Trophoblast cell (in vitro differentiated cells and primary cell): Measurements from ENCODE around the gene MAGEA8.

Experiments used
- DNase-seq, 2 donors: peaks; one replicate each; pipeline ENCODE4 v3.0.0-alpha.2; 2016
- H2AFZ ChIP-seq: 2 replicates; pipeline ENCODE4 v1.6.1; 2013; ENCODE audit warnings: low read length, moderate library complexity, mild to moderate bottlenecking; ENCODE audit not compliant: insufficient read depth, poor library complexity
- H2AK5ac ChIP-seq: 2 replicates; pipeline ENCODE4 v1.6.1; 2013; ENCODE audit warnings: mild to moderate bottlenecking, low read length
- H2BK120ac ChIP-seq: 2 replicates; pipeline ENCODE4 v1.6.1; 2013; ENCODE audit warnings: low read length, mild to moderate bottlenecking, moderate library complexity; ENCODE audit not compliant: insufficient read depth, poor library complexity
- H2BK12ac ChIP-seq: 2 replicates; pipeline ENCODE4 v1.6.1; 2013; ENCODE audit warnings: mild to moderate bottlenecking, low read length, moderate library complexity
- H2BK5ac ChIP-seq: 2 replicates; pipeline ENCODE4 v1.6.1; 2013; ENCODE audit warnings: low read length, low read depth, moderate library complexity, mild to moderate bottlenecking; ENCODE audit not compliant: poor library complexity
- H3K14ac ChIP-seq: 2 replicates; pipeline ENCODE4 v1.6.1; 2013; ENCODE audit warnings: mild to moderate bottlenecking, low read length
- H3K18ac ChIP-seq: 2 replicates; pipeline ENCODE4 v1.6.1; 2013; ENCODE audit warnings: mild to moderate bottlenecking, low read length
- H3K23ac ChIP-seq: 2 replicates; pipeline ENCODE4 v1.6.1; 2013; ENCODE audit warnings: low read length
- H3K27ac ChIP-seq: 2 replicates; pipeline ENCODE4 v1.5.1; 2013; ENCODE audit warnings: low read depth, mild to moderate bottlenecking, inconsistent platforms, low read length, moderate library complexity
- H3K27me3 ChIP-seq: 2 replicates; pipeline ENCODE4 v1.6.1; 2013; ENCODE audit warnings: inconsistent platforms, mild to moderate bottlenecking, low read length, moderate library complexity; ENCODE audit not compliant: insufficient read depth
- H3K36me3 ChIP-seq, 2 experiments: 1 replicate in 1 of 2; 2 replicates in 1 of 2; pipeline ENCODE4 v1.6.1; 2013; ENCODE audit warnings: low read length in 2 of 2, mild to moderate bottlenecking in 2 of 2, moderate library complexity in 1 of 2; ENCODE audit not compliant: insufficient read depth in 2 of 2, control insufficient read depth in 1 of 2
- H3K4ac ChIP-seq: 2 replicates; pipeline ENCODE4 v1.6.1; 2013; ENCODE audit warnings: low read depth, mild to moderate bottlenecking, low read length, moderate library complexity
- H3K4me1 ChIP-seq, 2 experiments: 1 replicate in 1 of 2; 2 replicates in 1 of 2; pipeline ENCODE4 v1.6.1; 2013; ENCODE audit warnings: low read length in 2 of 2, mild to moderate bottlenecking in 2 of 2, moderate library complexity in 1 of 2; ENCODE audit not compliant: insufficient read depth in 2 of 2, control insufficient read depth in 1 of 2
- H3K4me2 ChIP-seq: 2 replicates; pipeline ENCODE4 v1.6.1; 2013; ENCODE audit warnings: inconsistent platforms, mild to moderate bottlenecking, low read length, moderate library complexity
- H3K4me3 ChIP-seq: 2 replicates; pipeline ENCODE4 v1.5.1; 2013; ENCODE audit warnings: mild to moderate bottlenecking, low read depth, low read length, inconsistent platforms
- H3K79me1 ChIP-seq: one replicate; pipeline ENCODE4 v1.6.1; 2013; ENCODE audit warnings: low read length
- H3K79me2 ChIP-seq: 2 replicates; pipeline ENCODE4 v1.6.1; 2013; ENCODE audit warnings: low read length, mild to moderate bottlenecking; ENCODE audit not compliant: control insufficient read depth, insufficient read depth, poor library complexity
- H3K9ac ChIP-seq: 2 replicates; pipeline ENCODE4 v1.6.1; 2013; ENCODE audit warnings: mild to moderate bottlenecking, low read length
- H3K9me3 ChIP-seq: 2 replicates; pipeline ENCODE4 v1.6.1; 2013; ENCODE audit warnings: low read depth, mild to moderate bottlenecking, control low read depth, inconsistent platforms, low read length; ENCODE audit not compliant: insufficient read depth
- H4K12ac ChIP-seq: 2 replicates; pipeline ENCODE4 v1.6.1; 2013; ENCODE audit warnings: low read depth, mild to moderate bottlenecking, low read length, moderate library complexity
- H4K8ac ChIP-seq: 2 replicates; pipeline ENCODE4 v1.6.1; 2013; ENCODE audit warnings: low read depth, mild to moderate bottlenecking, low read length, moderate library complexity
- H4K91ac ChIP-seq: one replicate; pipeline ENCODE4 v1.6.1; 2013; ENCODE audit warnings: low read depth, mild to moderate bottlenecking, low read length, moderate library complexity
- WGBS: extraction: QIAGEN DNeasy Blood & Tissue Kit; methylation state at CpG from one replicate; pipeline ENCODE4 v1.1.7; 2013; ENCODE audit warnings: missing lambda C conversion rate; ENCODE audit not compliant: insufficient read length, insufficient coverage; ENCODE audit errors: extremely low coverage; 5-methylcytosine and 5-hydroxymethylcytosine counted together

MAGEA8 gene

DNA sequence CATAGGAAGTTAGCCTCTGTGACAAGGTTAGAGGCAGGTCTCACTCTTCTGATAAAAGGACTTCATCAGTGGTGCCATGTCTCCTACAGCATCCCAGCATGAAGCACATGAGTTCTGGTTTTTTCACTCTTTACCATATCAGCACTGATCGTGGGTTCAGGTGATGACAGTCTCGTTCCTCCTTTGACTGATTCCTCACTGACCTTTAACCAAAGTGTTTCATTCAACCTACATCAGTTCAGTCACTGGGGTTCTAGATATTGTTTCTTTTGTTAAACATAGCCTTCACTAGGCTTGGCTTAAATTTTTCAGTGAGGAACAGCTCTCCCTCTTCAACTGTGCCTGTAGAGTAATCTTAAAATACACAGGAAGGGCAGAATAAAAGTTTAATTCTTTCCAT is 9.6 kb upstream of the MAGEA8 start:
- Histone ChIP-seq H2AFZ (no peak overlapping the region), H2BK5ac (no peak overlapping the region), H3K4ac (no peak overlapping the region), H4K91ac (no peak overlapping the region), H3K27ac (no peak overlapping the region), H4K12ac (no peak overlapping the region), H3K4me1 (no peaks in the 10 kb centered on the region), H3K18ac (no peak overlapping the region), H3K9ac (no peak overlapping the region), H2BK120ac (no peak overlapping the region), H2BK12ac (no peak overlapping the region), H3K4me3 (no peak overlapping the region), H4K8ac (no peak overlapping the region), H3K79me1 (no peaks in the 10 kb centered on the region), H3K4me2 (no peak overlapping the region), H2AK5ac (no peak overlapping the region), H3K27me3 (no peaks in the 10 kb centered on the region), H3K23ac (no peak overlapping the region), H3K36me3 (no peaks in the 10 kb centered on the region), H3K9me3 (no peaks in the 10 kb centered on the region), H3K14ac (no peak overlapping the region), H3K79me2 (no peaks in the 10 kb centered on the region)
- no CpG with 5 or more reads among the region's 2 CpGs for WGBS
- DNase-seq: no peak

DNA sequence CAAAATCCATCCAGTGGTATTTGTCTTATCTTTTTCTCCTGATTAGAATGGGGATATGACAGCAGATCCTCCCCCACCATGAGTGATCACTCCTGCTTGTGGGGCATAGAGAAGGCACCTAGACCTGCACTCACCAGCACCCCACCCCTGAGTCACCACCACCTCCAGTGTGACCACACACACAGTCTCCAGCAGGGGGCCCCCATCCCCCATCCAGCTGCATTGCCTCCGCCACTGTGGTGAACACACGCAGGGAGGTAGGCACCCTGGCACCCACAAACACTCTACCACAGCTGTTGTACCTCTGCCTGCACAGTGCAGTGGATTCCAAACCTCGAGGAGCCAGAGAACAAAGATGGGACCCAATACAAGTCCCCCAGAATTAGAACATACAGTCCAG is 9.0 kb upstream of the MAGEA8 start:
- H3K4me2 ChIP-seq: no peak overlapping the region
- H4K91ac ChIP-seq: no peak overlapping the region
- no peaks in the 10 kb centered on the region for H3K79me1 ChIP-seq
- H2AK5ac ChIP-seq: no peak overlapping the region
- H3K4ac ChIP-seq: no peak overlapping the region
- no peak overlapping the region for H2AFZ ChIP-seq
- H4K8ac ChIP-seq: no peak overlapping the region
- H3K4me1 ChIP-seq: no peaks in the 10 kb centered on the region
- H3K9me3 ChIP-seq: no peaks in the 10 kb centered on the region
- no peak overlapping the region for H3K23ac ChIP-seq
- no peaks in the 10 kb centered on the region for H3K27me3 ChIP-seq
- no peaks in the 10 kb centered on the region for H3K36me3 ChIP-seq
- no peaks in the 10 kb centered on the region for H3K79me2 ChIP-seq
- H2BK5ac ChIP-seq: no peak overlapping the region
- H2BK120ac ChIP-seq: no peak overlapping the region
- no peak overlapping the region for H3K4me3 ChIP-seq
- no peak overlapping the region for H3K9ac ChIP-seq
- no peak overlapping the region for H4K12ac ChIP-seq
- peak; percentile 5 to 23 for DNase-seq
- H3K27ac ChIP-seq: no peak overlapping the region
- H3K14ac ChIP-seq: no peak overlapping the region
- no peak overlapping the region for H3K18ac ChIP-seq
- no peak overlapping the region for H2BK12ac ChIP-seq
- no CpG with 5 or more reads among the region's 3 CpGs for WGBS

GRCh38 chrX:149877157-149877556 is 3.8 kb upstream of the MAGEA8 start:
- H3K9me3 ChIP-seq: no peaks in the 10 kb centered on the region
- no peak overlapping the region for H4K91ac ChIP-seq
- WGBS: no CpG with 5 or more reads among the region's 1 CpG
- H4K12ac ChIP-seq: no peak overlapping the region
- H2BK5ac ChIP-seq: no peak overlapping the region
- no peak overlapping the region for H3K18ac ChIP-seq
- H3K4me3 ChIP-seq: no peak overlapping the region
- no peak overlapping the region for H3K9ac ChIP-seq
- H3K23ac ChIP-seq: no peak overlapping the region
- DNase-seq: no peak
- no peaks in the 10 kb centered on the region for H3K27me3 ChIP-seq
- H4K8ac ChIP-seq: no peak overlapping the region
- no peak overlapping the region for H3K27ac ChIP-seq
- H2AK5ac ChIP-seq: no peak overlapping the region
- no peaks in the 10 kb centered on the region for H3K36me3 ChIP-seq
- no peak overlapping the region for H2BK12ac ChIP-seq
- no peaks in the 10 kb centered on the region for H3K4me1 ChIP-seq
- H3K4ac ChIP-seq: no peak overlapping the region
- H2BK120ac ChIP-seq: no peak overlapping the region
- no peaks in the 10 kb centered on the region for H3K79me2 ChIP-seq
- H3K14ac ChIP-seq: no peak overlapping the region
- no peak overlapping the region for H2AFZ ChIP-seq
- H3K79me1 ChIP-seq: no peaks in the 10 kb centered on the region
- no peak overlapping the region for H3K4me2 ChIP-seq

DNA sequence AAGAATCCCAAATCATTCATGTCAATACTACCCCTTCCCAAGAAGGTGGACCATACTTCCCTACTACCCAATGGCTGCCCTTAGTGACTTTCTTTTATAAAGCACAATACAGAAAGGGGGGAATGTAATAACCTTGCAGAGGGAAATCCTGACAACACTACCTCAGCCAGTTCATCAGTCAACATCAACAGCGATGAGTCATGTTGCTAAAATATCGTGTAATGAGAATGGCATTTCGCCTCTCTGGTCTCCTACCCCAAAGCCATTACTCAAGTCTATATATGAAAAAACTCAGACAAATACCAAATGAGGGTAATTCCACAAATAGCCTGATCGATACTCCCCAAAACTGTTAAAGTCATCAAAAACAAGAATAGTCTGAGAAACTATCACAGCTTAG is 3.3 kb upstream of the MAGEA8 start:
- Histone ChIP-seq H3K79me1 (no peaks in the 10 kb centered on the region), H2BK5ac (no peak overlapping the region), H4K12ac (no peak overlapping the region)

More for the DNA sequence above, 3.3 kb upstream of the MAGEA8 start:
- Histone ChIP-seq H3K27me3 (no peaks in the 10 kb centered on the region), H3K4ac (no peak overlapping the region), H2BK120ac (no peak overlapping the region), H2BK12ac (no peak overlapping the region), H3K9ac (no peak overlapping the region), H4K91ac (no peak overlapping the region), H3K27ac (no peak overlapping the region), H3K79me2 (no peaks in the 10 kb centered on the region), H3K18ac (no peak overlapping the region), H2AFZ (no peak overlapping the region), H3K36me3 (no peaks in the 10 kb centered on the region), H3K9me3 (no peaks in the 10 kb centered on the region), H3K23ac (no peak overlapping the region), H3K4me3 (no peak overlapping the region), H4K8ac (no peak overlapping the region), H3K4me1 (no peaks in the 10 kb centered on the region), H3K14ac (no peak overlapping the region), H3K4me2 (no peak overlapping the region), H2AK5ac (no peak overlapping the region)
- peak in 1 of 2 donors; percentile 33 for DNase-seq
- WGBS: no CpG with 5 or more reads among the region's 4 CpGs
